Activated B cell treated with CpG ODN at 0.5 μM for 24 hours (primary cell): Measurements from ENCODE around the gene BUB3. TPM values are rescaled to one million over a fixed set of nuclear protein-coding genes. Genes with fewer than 3 reads are reported as not detected.

Experiments
- ATAC-seq: fragments of 200-7000 bp; cut with Tn5 transposase; one replicate; pipeline ENCODE4 v1.10.0; 2021; ENCODE audit warnings: low read depth, mild to moderate bottlenecking, moderate library complexity
- CTCF ChIA-PET: fragments of 350-600 bp; sonication (Branson Sonifier 250); formaldehyde crosslinking; loops from one replicate; lab custom pipeline; 2021; ENCODE audit warnings: antibody characterized with exemption; lab: Charles Lee
- POLR2A ChIA-PET: fragments of 350-600 bp; sonication (Branson Sonifier 250); formaldehyde crosslinking; loops from one replicate; lab custom pipeline; 2021; ENCODE audit warnings: antibody characterized with exemption; lab: Charles Lee
- DNase-seq: peaks from one replicate; pipeline ENCODE4 v3.0.0; 2022
- H3K27ac Mint-ChIP-seq: one replicate; pipeline ENCODE4 v1.8.0; 2020; ENCODE audit warnings: mixed read lengths
- H3K27me3 Mint-ChIP-seq: one replicate; pipeline ENCODE4 v1.8.0; 2021; ENCODE audit warnings: mixed read lengths
- H3K36me3 Mint-ChIP-seq: one replicate; pipeline ENCODE4 v1.8.0; 2021; ENCODE audit warnings: low read depth, mixed read lengths
- H3K4me1 Mint-ChIP-seq: one replicate; pipeline ENCODE4 v1.8.0; 2021; ENCODE audit warnings: mixed read lengths
- H3K4me3 Mint-ChIP-seq: one replicate; pipeline ENCODE4 v1.8.0; 2020; ENCODE audit warnings: mild to moderate bottlenecking, mixed read lengths
- H3K9me3 Mint-ChIP-seq: one replicate; pipeline ENCODE4 v1.8.0; 2020; ENCODE audit warnings: mixed read lengths
- intact Hi-C: fragments of 100-400 bp; cut with micrococcal nuclease; formaldehyde crosslinking; loops from one replicate; pipeline ENCODE4 v1.15.1; 2024
- total RNA-seq: library from RNA; stranded (reverse); gene quantifications from 2 replicates; pipeline ENCODE4 v1.2.3, GENCODE V29; 2022
- TF ChIP-seq, protein P1 (sequence below): fragments of 200-600 bp; IDR thresholded peaks from one replicate; pipeline ENCODE4 v1.8.0; 2022; ENCODE audit warnings: antibody characterized with exemption, mild to moderate bottlenecking

The BUB3 gene
- total RNA-seq, 1 donor from 2014 or later = 141 TPM

DNA sequence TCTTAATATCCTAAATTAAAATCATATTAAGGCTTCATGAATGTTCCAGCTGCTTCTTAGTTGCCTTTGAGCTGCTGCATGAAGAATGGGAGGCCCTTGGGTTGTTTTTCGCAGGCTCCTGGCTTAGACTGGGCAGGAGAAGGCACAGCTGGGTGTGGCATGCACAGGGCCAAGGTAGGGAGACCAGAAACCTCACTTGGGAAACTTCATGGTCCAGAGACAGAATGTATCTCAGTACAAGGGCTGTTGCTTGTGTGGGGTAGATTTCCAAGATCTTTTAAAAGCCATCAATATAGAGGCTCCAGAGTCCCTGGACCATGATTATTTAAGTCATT is 49.9 kb downstream of the BUB3 start:
- Mint-ChIP-seq H3K27me3 (no peaks in the 10 kb centered on the region), H3K4me1 (peaks cover 18% of the 10 kb centered on the region), H3K4me3 (no peak overlapping the region), H3K9me3 (peaks cover 13% of the 10 kb centered on the region), H3K27ac (no peak overlapping the region), H3K36me3 (peaks cover 8% of the 10 kb centered on the region)
- intact Hi-C loops = no loop called here
- DNase-seq = no peak
- ChIA-PET POLR2A (no interaction called here), CTCF (no interaction called here)
- no peak for ATAC-seq
- TF ChIP-seq, protein P1, sequence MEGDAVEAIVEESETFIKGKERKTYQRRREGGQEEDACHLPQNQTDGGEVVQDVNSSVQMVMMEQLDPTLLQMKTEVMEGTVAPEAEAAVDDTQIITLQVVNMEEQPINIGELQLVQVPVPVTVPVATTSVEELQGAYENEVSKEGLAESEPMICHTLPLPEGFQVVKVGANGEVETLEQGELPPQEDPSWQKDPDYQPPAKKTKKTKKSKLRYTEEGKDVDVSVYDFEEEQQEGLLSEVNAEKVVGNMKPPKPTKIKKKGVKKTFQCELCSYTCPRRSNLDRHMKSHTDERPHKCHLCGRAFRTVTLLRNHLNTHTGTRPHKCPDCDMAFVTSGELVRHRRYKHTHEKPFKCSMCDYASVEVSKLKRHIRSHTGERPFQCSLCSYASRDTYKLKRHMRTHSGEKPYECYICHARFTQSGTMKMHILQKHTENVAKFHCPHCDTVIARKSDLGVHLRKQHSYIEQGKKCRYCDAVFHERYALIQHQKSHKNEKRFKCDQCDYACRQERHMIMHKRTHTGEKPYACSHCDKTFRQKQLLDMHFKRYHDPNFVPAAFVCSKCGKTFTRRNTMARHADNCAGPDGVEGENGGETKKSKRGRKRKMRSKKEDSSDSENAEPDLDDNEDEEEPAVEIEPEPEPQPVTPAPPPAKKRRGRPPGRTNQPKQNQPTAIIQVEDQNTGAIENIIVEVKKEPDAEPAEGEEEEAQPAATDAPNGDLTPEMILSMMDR = no peak

DNA sequence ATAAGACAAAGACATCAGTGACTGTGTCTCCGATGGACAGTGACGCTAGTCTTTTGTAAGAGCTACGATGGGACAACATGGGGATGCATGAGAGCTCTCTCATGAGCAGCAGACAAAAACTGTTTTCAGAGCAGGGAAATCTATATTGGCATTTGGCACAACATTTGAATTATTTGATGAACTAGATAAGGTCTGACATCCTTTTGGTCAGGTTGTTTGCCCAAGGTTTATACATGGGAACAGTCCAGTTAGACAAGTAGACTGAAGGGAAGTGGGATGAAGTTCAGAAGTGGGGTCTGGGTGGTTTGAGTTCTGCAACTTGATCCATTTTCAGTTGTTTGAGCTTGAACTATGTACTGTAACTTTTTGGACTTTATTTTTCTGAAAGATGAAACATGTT is 50.8 kb downstream of the BUB3 start:
- H3K4me1 Mint-ChIP-seq = peaks cover 18% of the 10 kb centered on the region
- no peak overlapping the region for H3K27ac Mint-ChIP-seq
- intact Hi-C loops = no loop called here
- peaks cover 13% of the 10 kb centered on the region for H3K9me3 Mint-ChIP-seq
- peaks cover 10% of the 10 kb centered on the region for H3K36me3 Mint-ChIP-seq
- DNase-seq (no peak), ATAC-seq (no peak)
- no peak overlapping the region for H3K4me3 Mint-ChIP-seq
- POLR2A ChIA-PET = no interaction called here
- TF ChIP-seq, protein P1 = no peak
- CTCF ChIA-PET = no interaction called here
- H3K27me3 Mint-ChIP-seq = no peaks in the 10 kb centered on the region

DNA sequence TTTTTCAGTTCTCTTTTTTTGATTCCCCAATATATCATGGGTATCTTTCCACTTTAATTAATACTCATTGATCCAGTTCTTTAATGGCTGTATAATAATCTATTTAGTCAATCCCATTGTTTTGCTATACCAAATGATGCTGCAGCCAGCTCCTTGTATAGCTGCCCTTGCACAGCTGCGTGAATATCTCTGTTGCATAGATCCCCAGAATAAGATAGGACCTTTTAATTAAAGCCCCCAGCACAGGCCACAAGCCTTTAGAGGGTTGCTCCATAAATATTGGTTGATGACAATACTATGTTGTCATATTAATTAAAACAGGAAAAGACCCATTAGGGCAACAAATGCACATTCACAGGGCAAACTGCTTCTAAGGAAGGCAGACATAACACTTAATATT is 57.9 kb downstream of the BUB3 start:
- no peaks in the 10 kb centered on the region for H3K4me1 Mint-ChIP-seq
- no peaks in the 10 kb centered on the region for H3K27me3 Mint-ChIP-seq
- no peak overlapping the region for H3K27ac Mint-ChIP-seq
- no peak overlapping the region for H3K4me3 Mint-ChIP-seq
- ATAC-seq = no peak
- TF ChIP-seq, protein P1 = no peak
- ChIA-PET CTCF (no interaction called here), POLR2A (no interaction called here)
- intact Hi-C loops = no loop called here
- no peak for DNase-seq
- peaks cover 20% of the 10 kb centered on the region for H3K9me3 Mint-ChIP-seq
- H3K36me3 Mint-ChIP-seq = peaks cover 21% of the 10 kb centered on the region

DNA sequence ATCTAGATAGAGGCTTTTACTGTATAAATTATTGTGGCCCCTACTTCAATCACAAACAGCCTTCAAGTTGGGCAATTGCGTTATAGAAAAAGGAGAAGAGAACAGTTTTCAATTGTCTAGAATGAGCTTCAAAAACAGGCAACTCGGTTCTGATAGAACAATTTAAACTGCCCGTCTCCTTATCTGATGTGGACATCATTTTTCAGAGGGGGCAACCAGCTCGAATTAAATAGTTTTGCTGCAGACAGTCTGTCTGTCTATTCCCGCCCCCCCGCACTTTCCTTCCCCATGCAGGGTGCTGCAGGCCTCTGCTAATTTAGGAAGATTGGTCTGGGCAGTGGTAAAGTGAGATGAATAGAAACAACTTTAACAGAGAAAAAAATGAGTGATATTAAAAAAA is 58.4 kb downstream of the BUB3 start:
- no peak overlapping the region for H3K27ac Mint-ChIP-seq
- intact Hi-C loops = no loop called here
- TF ChIP-seq, protein P1 = no peak
- peaks cover 21% of the 10 kb centered on the region for H3K36me3 Mint-ChIP-seq
- no peaks in the 10 kb centered on the region for H3K4me1 Mint-ChIP-seq
- H3K27me3 Mint-ChIP-seq = no peaks in the 10 kb centered on the region
- CTCF ChIA-PET = no interaction called here
- DNase-seq = no peak
- H3K4me3 Mint-ChIP-seq = no peak overlapping the region
- POLR2A ChIA-PET = no interaction called here
- H3K9me3 Mint-ChIP-seq = peaks cover 18% of the 10 kb centered on the region
- ATAC-seq = no peak

DNA sequence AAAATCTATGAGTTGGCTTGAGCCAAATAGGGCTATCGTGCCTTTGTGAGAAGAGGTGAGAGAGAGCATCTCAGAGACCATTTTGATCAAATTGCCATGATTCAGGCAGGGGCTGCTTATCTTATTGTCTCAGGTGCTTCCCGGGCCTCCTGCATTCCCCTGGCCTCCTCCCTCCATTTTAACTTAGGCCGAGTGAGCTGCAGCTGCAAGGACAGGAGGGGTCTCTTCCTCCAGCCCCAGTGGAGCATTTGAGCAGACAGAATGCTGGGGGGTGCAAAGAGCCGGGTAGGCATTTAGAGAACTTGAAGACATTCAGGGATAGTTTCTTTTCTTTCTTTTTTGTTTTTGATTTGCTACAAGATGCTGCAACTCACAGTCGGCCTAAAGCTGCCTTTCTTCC is 59.0 kb downstream of the BUB3 start:
- H3K36me3 Mint-ChIP-seq = peaks cover 17% of the 10 kb centered on the region
- DNase-seq = no peak
- no peaks in the 10 kb centered on the region for H3K27me3 Mint-ChIP-seq
- no peak overlapping the region for H3K27ac Mint-ChIP-seq
- peaks cover 13% of the 10 kb centered on the region for H3K9me3 Mint-ChIP-seq
- TF ChIP-seq, protein P1 = no peak
- ATAC-seq = no peak
- CTCF ChIA-PET = no interaction called here
- no peaks in the 10 kb centered on the region for H3K4me1 Mint-ChIP-seq
- POLR2A ChIA-PET = no interaction called here
- intact Hi-C loops = no loop called here
- no peak overlapping the region for H3K4me3 Mint-ChIP-seq

Other genes with a start within 250 kb of the BUB3 start
- gene FAM24A, start 243.8 kb upstream of the BUB3 start, total RNA-seq = not detected in 2 replicates
- 10.9 and 12.5 TPM in 2 replicates for gene C10orf88, start 200.2 kb upstream of the BUB3 start, total RNA-seq
- 3.9 and 5.3 TPM in 2 replicates for gene PSTK, start 174.0 kb upstream of the BUB3 start, total RNA-seq
- gene IKZF5, start 145.6 kb upstream of the BUB3 start, total RNA-seq = 14.2 and 17.0 TPM in 2 replicates
- 22.7 and 22.8 TPM in 2 replicates for gene ACADSB, start 145.4 kb upstream of the BUB3 start, total RNA-seq
- gene HMX3, start 18.4 kb upstream of the BUB3 start, total RNA-seq = not detected in 2 replicates
- 0.13 TPM in 1 of 2 replicates, not detected in the other for gene HMX2, start 6.3 kb upstream of the BUB3 start, total RNA-seq